GM23338 (cell line): ENCODE results near the gene ABCA7. TPM values are rescaled to one million over a fixed set of nuclear protein-coding genes. Genes with fewer than 3 reads are reported as not detected.

Source experiments
- ATAC-seq: fragments of 200-7000 bp; cut with Tn5 transposase; 3 replicates; pipeline ENCODE4 v1.9.1; 2020
- DNase-seq: peaks from one replicate; pipeline ENCODE4 v3.0.0-alpha.2; 2015; ENCODE audit warnings: low spot score
- H2AFZ ChIP-seq: fragments of 200-600 bp; sonication (generic); 2 replicates; pipeline ENCODE4 v1.8.0; 2016; ENCODE audit warnings: antibody characterized with exemption, mild to moderate bottlenecking, moderate library complexity
- H3F3A ChIP-seq: fragments of 200-600 bp; sonication (generic); replicated peaks from 2 replicates; pipeline ENCODE4 v1.8.0; 2017; ENCODE audit warnings: antibody characterized with exemption, mixed run types, low read depth
- H3K27ac ChIP-seq: fragments of 200-600 bp; sonication (generic); 2 replicates; pipeline ENCODE4 v1.6.1; 2016; ENCODE audit warnings: low read depth
- H3K27me3 ChIP-seq: fragments of 200-600 bp; sonication (generic); 2 replicates; pipeline ENCODE4 v1.8.0; 2016; ENCODE audit warnings: mild to moderate bottlenecking, mixed run types, moderate library complexity; ENCODE audit not compliant: insufficient read depth
- H3K36me3 ChIP-seq: fragments of 200-600 bp; sonication (generic); 2 replicates; pipeline ENCODE4 v1.8.0; 2016; ENCODE audit warnings: mild to moderate bottlenecking; ENCODE audit not compliant: insufficient read depth
- H3K4me1 ChIP-seq: fragments of 200-600 bp; sonication (generic); 2 replicates; pipeline ENCODE4 v1.8.0; 2016; ENCODE audit warnings: mild to moderate bottlenecking, moderate library complexity; ENCODE audit not compliant: insufficient read depth
- H3K4me2 ChIP-seq: fragments of 200-600 bp; sonication (generic); 2 replicates; pipeline ENCODE4 v1.7.1; 2017; ENCODE audit warnings: mixed run types
- H3K4me3 ChIP-seq: fragments of 200-600 bp; sonication (generic); 2 replicates; pipeline ENCODE4 v1.6.1; 2016; ENCODE audit warnings: mixed run types
- H3K79me2 ChIP-seq: fragments of 200-600 bp; sonication (generic); replicated peaks from 2 replicates; pipeline ENCODE4 v1.8.0; 2017; ENCODE audit warnings: mild to moderate bottlenecking; ENCODE audit not compliant: insufficient read depth
- H3K9me2 ChIP-seq: fragments of 200-600 bp; sonication (generic); 2 replicates; pipeline ENCODE4 v1.8.0; 2017; ENCODE audit not compliant: insufficient read depth
- H4K20me1 ChIP-seq: fragments of 200-600 bp; sonication (generic); replicated peaks from 2 replicates; pipeline ENCODE4 v1.8.0; 2017; ENCODE audit warnings: mild to moderate bottlenecking; ENCODE audit not compliant: insufficient read depth
- H3K27ac Mint-ChIP-seq: 2 replicates; pipeline ENCODE4 v1.8.0; 2020; ENCODE audit warnings: inconsistent platforms, mild to moderate bottlenecking, moderate library complexity, mixed read lengths
- H3K27me3 Mint-ChIP-seq: 3 replicates; pipeline ENCODE4 v1.8.0; 2022; ENCODE audit warnings: low read depth, mild to moderate bottlenecking, moderate library complexity, mixed read lengths, inconsistent platforms; ENCODE audit not compliant: insufficient read depth, poor library complexity
- H3K36me3 Mint-ChIP-seq: 3 replicates; pipeline ENCODE4 v1.8.0; 2021; ENCODE audit warnings: low read depth, mild to moderate bottlenecking, inconsistent platforms, moderate library complexity, mixed read lengths
- H3K4me1 Mint-ChIP-seq: 3 replicates; pipeline ENCODE4 v1.8.0; 2020; ENCODE audit warnings: mild to moderate bottlenecking, inconsistent platforms, mixed read lengths
- H3K4me3 Mint-ChIP-seq: 3 replicates; pipeline ENCODE4 v1.8.0; 2021; ENCODE audit warnings: moderate library complexity, mild to moderate bottlenecking, inconsistent platforms, mixed read lengths
- H3K9me3 Mint-ChIP-seq: 3 replicates; pipeline ENCODE4 v1.8.0; 2020; ENCODE audit warnings: moderate library complexity, mild to moderate bottlenecking, inconsistent platforms, mixed read lengths
- CREB1 ChIP-seq: fragments of 250-450 bp; sonication (Bioruptor Pico); IDR thresholded peaks from 2 replicates; pipeline ENCODE4 v1.5.0; 2020; ENCODE audit warnings: low read depth, mild to moderate bottlenecking, moderate library complexity
- CTCF ChIP-seq, 2 experiments: fragments of 200-600 bp in 1 of 2; sonication (generic) in 1 of 2; conservative IDR thresholded peaks; 2 replicates each; pipeline versions ENCODE4 v1.5.1 to v1.6.1; 2016 to 2017; ENCODE audit warnings: antibody characterized with exemption in 2 of 2, low read depth in 2 of 2, mild to moderate bottlenecking in 2 of 2, moderate library complexity in 1 of 2
- EZH2 ChIP-seq: fragments of 200-600 bp; sonication (generic); IDR thresholded peaks from one replicate; pipeline ENCODE4 v1.8.0; 2017; ENCODE audit warnings: antibody characterized with exemption, mild to moderate bottlenecking, low read depth; ENCODE audit not compliant: unreplicated experiment
- EZH2phosphoT487 ChIP-seq: fragments of 200-600 bp; sonication (generic); IDR thresholded peaks from one replicate; pipeline ENCODE4 v1.8.1; 2018; ENCODE audit warnings: antibody characterized with exemption; ENCODE audit not compliant: unreplicated experiment
- JUNB ChIP-seq: IDR thresholded peaks from one replicate; pipeline ENCODE4 v1.6.1; 2016; ENCODE audit warnings: antibody characterized with exemption; ENCODE audit not compliant: unreplicated experiment
- POLR2AphosphoS5 ChIP-seq: IDR thresholded peaks from 2 replicates; pipeline ENCODE4 v1.6.1; 2016; ENCODE audit warnings: antibody characterized with exemption, low read depth
- REST ChIP-seq: IDR thresholded peaks from one replicate; pipeline ENCODE4 v1.6.1; 2018; ENCODE audit warnings: antibody characterized with exemption; ENCODE audit not compliant: unreplicated experiment
- STAT1 ChIP-seq: IDR thresholded peaks from one replicate; pipeline ENCODE4 v1.6.1; 2016; ENCODE audit warnings: antibody characterized with exemption; ENCODE audit not compliant: unreplicated experiment
- ZNF114 ChIP-seq: fragments of 250-450 bp; sonication (Bioruptor Pico); IDR thresholded peaks from 2 replicates; pipeline ENCODE4 v1.5.0; 2020; ENCODE audit warnings: mild to moderate bottlenecking, moderate library complexity
- ZNF331 ChIP-seq: fragments of 250-450 bp; sonication (Bioruptor Pico); IDR thresholded peaks from 2 replicates; pipeline ENCODE4 v1.5.0; 2020; ENCODE audit warnings: low read depth, mild to moderate bottlenecking, moderate library complexity
- polyA plus RNA-seq: library from polyadenylated mRNA; unstranded; fragments of >200 nt; fragmentation: Nextera tagmentation; extraction: Ambion mirVana; gene quantifications from 2 replicates; pipeline ENCODE4 v1.2.1, GENCODE V29; 2016
- total RNA-seq: library from RNA; depleted of rRNA; stranded (reverse); fragments of >200 nt; shearing (Covaris generic); gene quantifications from 2 replicates; pipeline ENCODE4 v1.2.3, GENCODE V29; 2014

Gene ABCA7
- total and polyA plus RNA-seq, 2 experiments from 2014 or later: 22.2 to 27.4 TPM

GRCh38 chr19:1113030-1113985 is 73.4 kb downstream of the ABCA7 start:
- Histone ChIP-seq H4K20me1 (no peaks in the 10 kb centered on the region), H3F3A (0 out of 2 replicates have a peak, but pooled peaks cover 3% of the 10 kb centered on the region), H3K36me3 (no peaks in the 10 kb centered on the region), H3K4me1 (no peaks in the 10 kb centered on the region), H3K4me2 (peak overlapping the region; percentile 43; the same call in 1 of the 2 replicates), H3K4me3 (no peak overlapping the region), H3K9me2 (no peaks in the 10 kb centered on the region), H3K79me2 (no peaks in the 10 kb centered on the region), H3K27me3 (no peaks in the 10 kb centered on the region), H3K27ac (peak overlapping the region; percentile 69; the same call in 1 of the 2 replicates), H2AFZ (no peak overlapping the region)
- peaks cover 10% of the 10 kb centered on the region for H3K27me3 Mint-ChIP-seq
- H3K9me3 Mint-ChIP-seq: no peaks in the 10 kb centered on the region
- ATAC-seq (peak; percentile 61), DNase-seq (peak; percentile 94)
- peaks cover 5% of the 10 kb centered on the region for H3K36me3 Mint-ChIP-seq
- no peak overlapping the region for H3K4me3 Mint-ChIP-seq
- TF ChIP-seq CREB1 (CRISPR knock-in tag) (0 out of 2 replicates have a peak, but pooled peaks have one; percentile 25), EZH2phosphoT487 (no peak), CTCF (conservative IDR thresholded peaks at IDR 0.05; ENCODE audit: low read depth in 2 of 2) (peak; percentile 64 to 91)
- H3K4me1 Mint-ChIP-seq: peaks cover 2% of the 10 kb centered on the region; the same call in 1 of the 3 replicates
- H3K27ac Mint-ChIP-seq: peak overlapping the region; percentile 62; the same call in 1 of the 2 replicates

GRCh38 chr19:1113986-1114483 is 74.1 kb downstream of the ABCA7 start:
- Mint-ChIP-seq H3K36me3 (peaks cover 10% of the 10 kb centered on the region; the same call in 2 of the 3 replicates), H3K4me1 (peaks cover 2% of the 10 kb centered on the region; the same call in 1 of the 3 replicates), H3K27me3 (peaks cover 9% of the 10 kb centered on the region), H3K27ac (no peak overlapping the region), H3K9me3 (no peaks in the 10 kb centered on the region), H3K4me3 (no peak overlapping the region)
- H3K4me1 ChIP-seq: no peaks in the 10 kb centered on the region
- DNase-seq (no peak), ATAC-seq (no peak)
- H3K4me3 ChIP-seq: no peak overlapping the region
- H3K27ac ChIP-seq: 0 out of 2 replicates have a peak overlapping the region, but pooled peaks have one; percentile 59
- no peaks in the 10 kb centered on the region for H3K27me3 ChIP-seq
- no peak overlapping the region; the same call in 1 of the 2 replicates for H3K4me2 ChIP-seq
- H3K79me2 ChIP-seq: no peaks in the 10 kb centered on the region
- no peaks in the 10 kb centered on the region for H3K9me2 ChIP-seq
- no peak overlapping the region for H2AFZ ChIP-seq
- H4K20me1 ChIP-seq: no peaks in the 10 kb centered on the region
- 0 out of 2 replicates have a peak, but pooled peaks cover 3% of the 10 kb centered on the region for H3F3A ChIP-seq
- H3K36me3 ChIP-seq: no peaks in the 10 kb centered on the region
- TF ChIP-seq ZNF331 (CRISPR knock-in tag): no peak
- TF ChIP-seq JUNB: no peak
- TF ChIP-seq STAT1: no peak
- no peak for TF ChIP-seq EZH2
- TF ChIP-seq POLR2AphosphoS5: no peak
- no peak for TF ChIP-seq REST
- no peak for TF ChIP-seq ZNF114 (CRISPR knock-in tag)
- no peak for TF ChIP-seq CTCF (conservative IDR thresholded peaks at IDR 0.05; ENCODE audit: low read depth in 2 of 2)
- TF ChIP-seq CREB1 (CRISPR knock-in tag): no peak
- TF ChIP-seq EZH2phosphoT487: no peak
